T-helper 2 cell treated with Interferon-gamma antibody and Interleukin-4, amounts not matched to agents 5 μg/mL and 100 μg/mL, for 36 hours (primary cell): ENCODE results near the gene MCCC1.
"Not testable (repeated sequence)": the region's sequence is repeated elsewhere in the genome, so short reads cannot be mapped to it uniquely, and the experiment has no call there.

Experiments
- DNase-seq: peaks from one replicate; pipeline ENCODE4 v3.0.0; 2021; ENCODE audit warnings: low spot score
- H3K27ac Mint-ChIP-seq: one replicate; pipeline ENCODE4 v1.8.0; 2021; ENCODE audit warnings: mild to moderate bottlenecking, mixed read lengths
- H3K27me3 Mint-ChIP-seq: one replicate; pipeline ENCODE4 v1.8.0; 2021; ENCODE audit warnings: low read depth, mixed read lengths
- H3K36me3 Mint-ChIP-seq: one replicate; pipeline ENCODE4 v1.8.0; 2021; ENCODE audit warnings: low read depth, mixed read lengths
- H3K4me1 Mint-ChIP-seq: one replicate; pipeline ENCODE4 v1.8.0; 2021; ENCODE audit warnings: low read depth, mixed read lengths
- H3K4me3 Mint-ChIP-seq: one replicate; pipeline ENCODE4 v1.8.0; 2022; ENCODE audit warnings: mild to moderate bottlenecking, moderate library complexity, mixed read lengths
- H3K9me3 Mint-ChIP-seq: one replicate; pipeline ENCODE4 v1.8.0; 2021; ENCODE audit warnings: mixed read lengths

MCCC1 gene

DNA sequence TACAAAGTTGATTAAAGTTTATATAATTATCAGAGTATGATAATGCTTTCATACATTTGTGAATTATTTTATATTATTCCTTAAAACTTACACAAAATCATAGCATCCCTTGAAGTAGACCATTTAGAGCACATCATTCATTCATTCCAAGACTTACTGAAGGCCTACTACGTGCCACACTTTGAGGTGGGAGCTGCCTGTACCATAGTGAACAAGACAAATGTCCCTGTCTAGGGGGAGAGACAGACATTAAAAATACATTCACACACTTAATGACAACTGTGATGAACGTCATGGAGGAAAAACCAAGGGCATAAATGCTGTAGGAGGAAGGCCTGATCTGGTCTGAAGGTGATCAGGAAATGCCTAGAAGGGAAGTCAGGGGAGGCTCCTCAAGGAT is 12.1 kb downstream of the MCCC1 start:
- no peaks in the 10 kb centered on the region for H3K9me3 Mint-ChIP-seq
- no peak overlapping the region for H3K27ac Mint-ChIP-seq
- peaks cover 47% of the 10 kb centered on the region for H3K36me3 Mint-ChIP-seq
- H3K4me3 Mint-ChIP-seq = no peak overlapping the region
- no peak for DNase-seq
- H3K27me3 Mint-ChIP-seq = no peaks in the 10 kb centered on the region
- peaks cover 2% of the 10 kb centered on the region for H3K4me1 Mint-ChIP-seq

DNA sequence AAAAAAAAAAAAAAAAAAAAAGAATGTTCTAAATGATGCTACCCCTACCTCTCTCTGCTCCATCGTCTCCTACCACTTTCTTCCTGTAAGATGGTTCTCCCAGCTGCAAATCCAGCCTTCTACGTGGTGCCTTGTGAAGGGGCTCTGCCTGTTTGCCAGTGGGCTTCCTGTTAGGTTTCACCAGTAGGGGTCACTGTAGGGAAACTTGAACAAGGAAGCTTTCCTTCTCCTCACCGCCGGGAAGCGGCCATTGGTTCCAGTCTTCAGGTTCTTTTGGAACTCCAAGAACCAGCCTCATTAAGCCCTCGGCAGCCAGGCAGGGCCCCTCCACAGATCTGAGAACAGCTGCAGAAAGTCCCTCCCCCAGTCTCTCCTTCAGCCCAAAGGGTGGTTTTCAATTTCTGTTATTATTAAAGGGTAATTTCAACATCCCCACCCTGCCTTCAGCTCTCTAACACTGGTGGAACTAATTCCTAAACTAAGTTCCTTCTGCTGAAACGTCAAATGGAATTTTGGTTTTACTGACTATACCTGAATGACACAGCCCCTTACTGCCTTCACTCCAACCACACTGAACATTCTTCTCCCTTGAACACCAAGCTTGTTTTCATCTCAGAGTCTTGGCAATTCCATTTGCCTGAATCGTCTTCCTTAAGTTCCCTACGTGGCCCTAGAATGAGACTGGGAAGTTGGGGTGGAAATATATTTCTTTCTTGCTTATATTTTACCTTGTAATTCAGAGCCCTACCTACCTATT is 13.5 kb downstream of the MCCC1 start:
- Mint-ChIP-seq H3K9me3 (no peaks in the 10 kb centered on the region), H3K4me3 (no peak overlapping the region), H3K27me3 (no peaks in the 10 kb centered on the region), H3K4me1 (peaks cover 2% of the 10 kb centered on the region), H3K27ac (no peak overlapping the region), H3K36me3 (peaks cover 54% of the 10 kb centered on the region)
- DNase-seq = no peak

DNA sequence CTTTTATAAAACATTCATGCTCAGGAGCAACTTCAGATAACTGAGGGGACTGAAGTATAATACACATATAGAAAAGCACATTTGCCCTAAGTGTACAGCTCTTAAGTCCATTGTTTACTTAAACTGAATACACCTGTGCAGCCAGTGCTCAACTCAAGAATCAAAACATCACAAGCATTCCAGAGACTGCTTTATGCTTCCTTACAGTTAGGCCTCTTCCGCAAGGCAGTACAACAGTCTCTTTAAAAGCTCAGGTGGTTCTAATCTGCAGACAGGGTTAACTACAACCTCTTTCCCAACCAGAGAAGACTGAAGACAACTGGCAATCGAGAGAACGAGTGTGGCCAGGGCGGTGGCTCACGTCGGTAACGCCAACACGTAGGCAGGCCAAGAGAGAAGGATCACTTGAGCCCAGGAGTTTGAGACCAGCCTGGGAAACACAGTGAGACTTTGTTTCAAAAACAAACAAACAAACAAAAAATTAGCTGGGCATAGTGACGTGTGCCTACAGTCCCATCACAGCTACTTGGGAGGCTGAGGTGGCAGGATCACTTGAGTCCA is 16.9 kb downstream of the MCCC1 start:
- peaks cover 2% of the 10 kb centered on the region for H3K4me1 Mint-ChIP-seq
- no peak overlapping the region for H3K4me3 Mint-ChIP-seq
- DNase-seq = no peak
- peaks cover 24% of the 10 kb centered on the region for H3K9me3 Mint-ChIP-seq
- no peak overlapping the region for H3K27ac Mint-ChIP-seq
- H3K27me3 Mint-ChIP-seq = no peaks in the 10 kb centered on the region
- peaks cover 69% of the 10 kb centered on the region for H3K36me3 Mint-ChIP-seq

DNA sequence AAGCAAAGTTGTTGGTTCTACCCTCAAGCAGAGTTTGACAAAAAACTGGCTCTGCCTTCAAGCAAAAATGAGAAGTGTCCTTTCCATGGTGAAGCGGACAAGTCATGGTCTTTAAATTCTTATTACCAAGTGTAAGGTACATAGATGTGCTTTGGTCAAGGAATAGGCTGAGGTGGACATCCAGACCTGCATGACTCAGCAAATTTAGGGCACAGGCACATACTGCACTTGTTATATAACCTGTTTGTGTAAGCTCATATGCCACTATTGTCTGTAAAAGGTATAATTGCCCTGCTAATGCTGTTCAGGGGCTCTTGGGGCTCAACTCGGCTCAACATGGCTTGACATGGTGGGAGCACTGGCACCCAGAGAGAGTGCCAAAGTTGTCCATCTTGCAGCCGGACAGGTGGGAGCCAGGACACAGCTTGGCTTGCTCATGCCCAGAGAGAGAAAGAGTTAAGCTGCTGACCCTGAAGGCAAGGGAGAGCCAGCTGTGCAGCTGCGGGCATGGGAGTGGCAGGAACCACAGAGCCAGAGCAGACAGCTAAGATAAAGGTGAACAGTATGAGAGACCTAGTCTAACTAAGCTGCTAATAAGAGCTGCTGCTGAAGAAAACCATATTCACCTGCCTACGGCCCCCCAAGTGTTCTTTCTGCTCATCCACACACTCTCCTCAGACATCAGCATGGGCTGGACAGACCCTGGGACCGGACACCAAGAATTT is 17.7 kb downstream of the MCCC1 start:
- H3K36me3 Mint-ChIP-seq = peaks cover 74% of the 10 kb centered on the region
- H3K4me1 Mint-ChIP-seq = peaks cover 2% of the 10 kb centered on the region
- no peak for DNase-seq
- no peak overlapping the region for H3K27ac Mint-ChIP-seq
- H3K27me3 Mint-ChIP-seq = no peaks in the 10 kb centered on the region
- peaks cover 30% of the 10 kb centered on the region for H3K9me3 Mint-ChIP-seq
- H3K4me3 Mint-ChIP-seq = no peak overlapping the region

DNA sequence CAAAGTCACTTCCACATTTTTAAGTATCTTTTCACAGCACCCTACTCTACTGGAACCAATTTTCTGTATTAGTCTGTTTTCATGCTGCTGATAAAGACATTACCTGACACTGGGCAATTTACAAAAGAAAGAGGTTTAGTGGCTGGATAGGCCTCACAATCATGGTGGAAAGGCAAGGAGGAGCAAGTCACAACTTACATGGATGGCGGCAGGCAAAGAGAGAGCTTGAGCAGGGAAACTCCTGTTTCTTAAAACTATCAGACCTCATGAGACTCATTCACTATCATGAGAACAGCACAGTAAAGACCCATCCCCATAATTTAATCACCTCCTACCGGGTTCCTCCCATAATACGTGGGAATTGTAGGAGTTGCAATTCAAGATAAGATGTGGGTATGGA is 18.7 kb downstream of the MCCC1 start:
- Mint-ChIP-seq H3K4me1 (peaks cover 2% of the 10 kb centered on the region), H3K4me3 (no peak overlapping the region), H3K27me3 (no peaks in the 10 kb centered on the region), H3K27ac (no peak overlapping the region), H3K9me3 (peaks cover 33% of the 10 kb centered on the region), H3K36me3 (peaks cover 72% of the 10 kb centered on the region)
- DNase-seq = no peak

DNA sequence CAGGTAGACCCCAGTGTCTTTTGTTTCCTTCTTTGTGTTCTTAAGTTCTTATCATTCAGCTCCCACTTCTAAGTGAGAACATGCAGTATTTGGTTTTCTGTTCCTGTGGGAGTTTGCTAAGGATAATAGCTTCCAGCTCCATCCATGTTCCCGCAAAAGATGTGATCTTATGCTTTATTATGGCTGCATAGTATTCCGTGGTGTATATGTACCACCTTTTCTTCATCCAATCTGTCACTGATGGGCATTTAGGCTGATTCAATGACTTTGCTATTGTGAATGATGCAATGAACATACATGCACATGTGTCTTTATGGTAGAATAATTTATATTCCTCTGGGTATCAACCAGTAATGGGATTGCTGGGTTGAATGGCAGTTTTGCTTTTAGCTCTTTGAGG is 24.4 kb downstream of the MCCC1 start:
- Mint-ChIP-seq H3K9me3 (peaks cover 25% of the 10 kb centered on the region), H3K4me3 (no peak overlapping the region), H3K27ac (no peak overlapping the region), H3K27me3 (no peaks in the 10 kb centered on the region), H3K4me1 (no peaks in the 10 kb centered on the region), H3K36me3 (peaks cover 58% of the 10 kb centered on the region)
- DNase-seq = no peak

DNA sequence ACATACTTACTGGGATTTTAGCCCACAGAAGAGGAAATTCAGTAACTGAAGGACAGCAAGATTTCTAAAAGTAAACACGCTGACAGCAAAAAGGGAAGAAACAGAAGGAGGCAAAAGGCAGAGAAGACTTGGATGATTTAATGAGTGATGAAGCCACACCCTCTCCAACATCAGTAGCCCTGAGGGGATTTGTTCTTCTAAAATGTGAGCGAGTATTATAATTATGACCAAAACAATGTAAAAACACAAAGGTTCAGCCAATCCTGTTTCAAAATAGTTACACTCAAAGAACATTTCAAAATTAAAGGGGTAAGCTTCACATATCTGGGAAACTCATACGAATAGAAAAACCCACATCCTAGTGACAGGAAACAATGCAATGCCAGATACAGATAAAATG is 25.0 kb downstream of the MCCC1 start:
- Mint-ChIP-seq H3K36me3 (peaks cover 55% of the 10 kb centered on the region), H3K9me3 (peaks cover 22% of the 10 kb centered on the region), H3K27me3 (no peaks in the 10 kb centered on the region), H3K4me3 (no peak overlapping the region), H3K4me1 (no peaks in the 10 kb centered on the region), H3K27ac (no peak overlapping the region)
- DNase-seq = no peak

DNA sequence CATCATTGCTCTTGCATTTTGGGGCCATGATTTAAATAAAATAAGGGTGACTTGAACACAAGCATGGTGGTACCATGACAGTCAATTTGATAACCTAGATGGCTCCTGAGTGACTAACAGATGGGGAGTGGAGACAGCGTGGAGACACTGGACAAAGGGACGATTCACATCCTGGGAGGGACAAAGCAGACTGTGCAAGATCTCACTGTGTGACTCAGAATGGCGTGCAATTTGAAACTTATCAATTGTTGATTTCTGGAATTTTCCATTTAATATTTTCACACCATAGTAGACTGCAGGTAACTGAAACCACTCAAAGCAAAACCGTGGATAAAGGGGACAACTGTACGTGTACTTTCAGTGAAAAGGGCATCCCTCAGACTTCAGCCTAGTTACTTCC is 25.5 kb downstream of the MCCC1 start:
- DNase-seq = no peak
- Mint-ChIP-seq H3K27ac (no peak overlapping the region), H3K36me3 (peaks cover 51% of the 10 kb centered on the region), H3K27me3 (no peaks in the 10 kb centered on the region), H3K4me1 (no peaks in the 10 kb centered on the region), H3K9me3 (peaks cover 18% of the 10 kb centered on the region), H3K4me3 (no peak overlapping the region)

DNA sequence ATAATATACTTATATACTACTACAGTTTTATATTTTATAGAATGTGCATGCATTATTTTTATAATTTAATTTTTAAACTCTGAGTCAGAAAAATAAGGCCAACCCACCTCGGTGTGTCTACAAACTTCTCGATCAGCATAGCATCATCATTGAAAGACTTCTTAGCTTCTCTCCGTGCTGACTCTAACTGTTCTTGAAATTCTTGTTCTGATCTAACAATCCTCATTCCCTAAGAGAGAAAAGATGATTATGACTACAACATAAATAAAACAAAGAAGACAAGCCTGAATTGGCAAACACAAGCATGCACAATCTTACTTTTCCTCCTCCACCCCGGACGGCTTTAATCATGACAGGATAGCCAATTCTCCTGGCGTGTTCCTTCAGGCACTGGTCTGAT is 28.4 kb downstream of the MCCC1 start:
- no peak for DNase-seq
- H3K36me3 Mint-ChIP-seq = peaks cover 41% of the 10 kb centered on the region
- H3K9me3 Mint-ChIP-seq = no peaks in the 10 kb centered on the region
- no peak overlapping the region for H3K27ac Mint-ChIP-seq
- no peaks in the 10 kb centered on the region for H3K4me1 Mint-ChIP-seq
- no peaks in the 10 kb centered on the region for H3K27me3 Mint-ChIP-seq
- H3K4me3 Mint-ChIP-seq = no peak overlapping the region

DNA sequence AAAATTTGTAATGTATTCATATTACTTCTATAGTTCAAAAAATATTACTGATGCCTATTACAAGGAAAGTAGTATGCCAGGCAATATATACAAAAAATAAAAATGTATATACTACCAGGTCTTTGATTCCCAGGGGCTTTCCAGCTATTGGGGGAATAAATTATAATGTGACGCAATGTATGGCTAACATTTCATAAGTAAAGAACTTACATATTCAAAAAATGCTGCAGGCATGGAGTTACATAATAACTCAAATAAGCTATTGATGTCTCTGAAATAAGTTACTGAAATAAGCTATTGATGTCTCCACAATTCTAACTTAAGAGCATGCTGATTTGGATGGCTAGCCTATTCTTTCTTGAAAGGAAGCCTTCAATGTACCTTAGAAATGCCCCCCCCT is 30.2 kb downstream of the MCCC1 start:
- Mint-ChIP-seq H3K4me3 (no peak overlapping the region), H3K36me3 (peaks cover 39% of the 10 kb centered on the region), H3K4me1 (no peaks in the 10 kb centered on the region), H3K27ac (no peak overlapping the region), H3K9me3 (no peaks in the 10 kb centered on the region), H3K27me3 (no peaks in the 10 kb centered on the region)
- no peak for DNase-seq

DNA sequence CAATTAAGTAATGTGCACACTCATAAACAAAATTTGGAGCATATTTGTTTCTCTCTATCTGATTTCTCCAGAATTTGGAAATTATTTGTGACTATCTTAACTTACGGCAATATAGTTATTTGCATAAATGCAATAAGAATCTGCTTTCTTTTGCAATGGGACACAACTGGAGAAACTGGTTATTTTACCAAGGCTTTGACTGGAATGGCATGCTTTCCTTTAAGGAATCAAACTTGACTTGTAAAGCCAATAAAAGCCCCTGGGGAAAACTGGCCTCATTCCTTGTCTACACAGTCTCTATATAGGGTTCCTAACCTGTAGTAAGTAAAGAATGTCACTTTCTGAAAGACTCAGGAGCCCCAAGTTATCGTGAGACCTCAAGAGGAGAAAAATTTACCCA is 32.4 kb downstream of the MCCC1 start:
- not testable (repeated sequence) for DNase-seq, H3K27ac Mint-ChIP-seq, H3K4me1 Mint-ChIP-seq, H3K4me3 Mint-ChIP-seq, H3K9me3 Mint-ChIP-seq, H3K27me3 Mint-ChIP-seq
- peaks cover 41% of the 10 kb centered on the region for H3K36me3 Mint-ChIP-seq

DNA sequence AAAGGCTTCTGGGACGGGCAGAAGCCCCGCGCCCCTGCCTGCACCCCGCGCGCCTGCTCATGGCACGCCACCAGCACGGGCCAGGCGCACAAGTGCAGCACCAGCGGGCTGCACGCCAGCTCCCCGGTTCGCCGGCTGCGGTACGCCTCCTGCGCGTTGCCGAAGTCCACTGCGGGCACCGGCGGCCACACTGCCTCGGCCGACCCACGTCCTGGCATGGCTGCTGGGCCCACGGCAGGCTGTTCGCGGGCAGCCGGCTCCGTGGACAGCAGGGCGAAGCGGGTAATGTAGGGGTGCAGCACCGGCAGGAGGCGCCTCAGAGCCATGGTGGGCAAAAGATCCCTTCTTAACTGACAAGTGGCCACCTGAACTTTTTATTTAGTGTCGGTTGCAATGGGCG is 34.8 kb downstream of the MCCC1 start:
- Mint-ChIP-seq H3K4me1 (no peaks in the 10 kb centered on the region), H3K27ac (no peak overlapping the region), H3K4me3 (no peak overlapping the region), H3K9me3 (no peaks in the 10 kb centered on the region), H3K36me3 (peaks cover 30% of the 10 kb centered on the region), H3K27me3 (no peaks in the 10 kb centered on the region)
- DNase-seq = no peak

DNA sequence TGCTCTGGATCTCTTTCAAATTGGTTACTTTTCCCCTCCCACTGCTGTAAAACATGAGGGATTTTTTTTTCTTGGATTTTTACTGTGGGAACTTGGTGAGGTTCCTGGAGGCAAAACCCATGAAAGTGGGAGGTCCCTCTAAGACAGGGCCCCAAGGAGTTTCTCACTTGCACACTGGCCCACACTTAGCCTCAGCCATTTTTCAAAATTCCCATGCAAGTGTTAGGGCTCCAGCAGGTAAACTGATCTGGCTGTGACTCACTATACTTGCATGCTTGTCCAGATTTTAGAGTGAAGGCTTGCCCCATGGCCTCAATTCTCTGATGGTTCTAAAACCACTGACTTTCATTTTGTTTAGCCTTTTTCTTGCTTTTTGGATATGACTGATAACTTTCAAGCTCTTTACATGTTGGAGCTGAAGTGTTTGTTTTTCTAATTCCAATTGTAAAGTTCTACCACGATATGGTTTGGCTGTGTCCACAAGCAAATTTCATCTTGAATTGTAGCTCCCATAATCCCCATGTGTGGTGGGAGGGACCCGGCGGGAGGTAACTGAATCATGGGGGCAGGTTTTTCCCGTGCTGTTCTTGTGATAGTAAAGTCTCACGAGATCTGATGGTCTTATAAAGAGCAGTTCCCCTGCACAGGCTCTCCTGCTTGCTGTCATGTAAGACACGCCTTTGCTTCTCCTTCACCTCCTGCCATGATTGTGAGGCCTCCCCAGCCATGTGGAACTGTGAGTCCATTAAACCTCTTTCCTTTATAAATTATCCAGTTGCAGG is 37.7 kb downstream of the MCCC1 start:
- no peaks in the 10 kb centered on the region for H3K9me3 Mint-ChIP-seq
- H3K4me1 Mint-ChIP-seq = no peaks in the 10 kb centered on the region
- DNase-seq = no peak
- H3K27ac Mint-ChIP-seq = no peak overlapping the region
- no peak overlapping the region for H3K4me3 Mint-ChIP-seq
- peaks cover 24% of the 10 kb centered on the region for H3K36me3 Mint-ChIP-seq
- H3K27me3 Mint-ChIP-seq = no peaks in the 10 kb centered on the region

DNA sequence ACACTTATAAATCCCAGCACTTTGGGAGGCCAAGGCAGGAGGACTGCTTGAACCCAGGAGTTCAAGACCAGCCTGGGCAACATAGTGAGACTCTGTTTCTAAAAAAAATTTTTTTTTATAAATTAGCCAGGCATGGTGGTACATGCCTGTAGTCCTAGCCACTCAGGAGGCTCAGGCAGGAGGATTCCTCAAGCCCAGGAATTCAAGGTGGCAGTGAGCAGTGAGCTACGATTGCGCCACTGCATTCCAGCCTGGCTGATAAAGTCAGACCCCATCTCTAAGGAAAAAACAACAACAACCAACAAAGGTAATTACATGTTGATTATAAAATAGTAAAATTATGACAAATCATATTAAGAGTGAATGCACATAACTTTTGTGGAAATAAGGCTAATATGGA is 40.9 kb downstream of the MCCC1 start:
- DNase-seq = no peak
- Mint-ChIP-seq H3K27me3 (no peaks in the 10 kb centered on the region), H3K36me3 (peaks cover 5% of the 10 kb centered on the region), H3K27ac (no peak overlapping the region), H3K4me3 (no peak overlapping the region), H3K4me1 (no peaks in the 10 kb centered on the region), H3K9me3 (no peaks in the 10 kb centered on the region)
